SK-N-SH treated with all-trans-retinoic acid at 6 μM for 48 hours (cell line): Measurements from ENCODE around the gene PPP2R2C.

Experiments used
- BACH2 ChIP-seq: fragments of 250-450 bp; sonication (Bioruptor Pico); IDR thresholded peaks from 2 replicates; pipeline ENCODE4 v1.9.0; 2021; ENCODE audit warnings: mild to moderate bottlenecking, borderline replicate concordance
- ESRRG ChIP-seq: fragments of 250-450 bp; sonication (Bioruptor Pico); IDR thresholded peaks from 2 replicates; pipeline ENCODE4 v1.6.1; 2021; ENCODE audit warnings: mild to moderate bottlenecking
- OSR1 ChIP-seq: fragments of 250-450 bp; sonication (Bioruptor Pico); IDR thresholded peaks from 2 replicates; pipeline ENCODE4 v1.8.0; 2022; ENCODE audit warnings: moderate library complexity, mild to moderate bottlenecking, inconsistent platforms
- TOX ChIP-seq: fragments of 250-450 bp; sonication (Bioruptor Pico); IDR thresholded peaks from 2 replicates; pipeline ENCODE4 v1.8.0; 2021; ENCODE audit warnings: mild to moderate bottlenecking, moderate library complexity, borderline replicate concordance
- ZC3H10 ChIP-seq: fragments of 250-450 bp; sonication (Bioruptor Pico); IDR thresholded peaks from 2 replicates; pipeline ENCODE4 v1.5.1; 2021; ENCODE audit warnings: mild to moderate bottlenecking, moderate library complexity
- ZFP3 ChIP-seq: fragments of 250-450 bp; sonication (Bioruptor Pico); IDR thresholded peaks from 2 replicates; pipeline ENCODE4 v1.5.0; 2020; ENCODE audit warnings: mild to moderate bottlenecking, moderate library complexity
- ZNF565 ChIP-seq: fragments of 450-650 bp; formaldehyde crosslinking; conservative IDR thresholded peaks from 2 replicates; pipeline ENCODE4 v1.5.0; 2020; ENCODE audit warnings: low read depth, mild to moderate bottlenecking, moderate library complexity

DNA sequence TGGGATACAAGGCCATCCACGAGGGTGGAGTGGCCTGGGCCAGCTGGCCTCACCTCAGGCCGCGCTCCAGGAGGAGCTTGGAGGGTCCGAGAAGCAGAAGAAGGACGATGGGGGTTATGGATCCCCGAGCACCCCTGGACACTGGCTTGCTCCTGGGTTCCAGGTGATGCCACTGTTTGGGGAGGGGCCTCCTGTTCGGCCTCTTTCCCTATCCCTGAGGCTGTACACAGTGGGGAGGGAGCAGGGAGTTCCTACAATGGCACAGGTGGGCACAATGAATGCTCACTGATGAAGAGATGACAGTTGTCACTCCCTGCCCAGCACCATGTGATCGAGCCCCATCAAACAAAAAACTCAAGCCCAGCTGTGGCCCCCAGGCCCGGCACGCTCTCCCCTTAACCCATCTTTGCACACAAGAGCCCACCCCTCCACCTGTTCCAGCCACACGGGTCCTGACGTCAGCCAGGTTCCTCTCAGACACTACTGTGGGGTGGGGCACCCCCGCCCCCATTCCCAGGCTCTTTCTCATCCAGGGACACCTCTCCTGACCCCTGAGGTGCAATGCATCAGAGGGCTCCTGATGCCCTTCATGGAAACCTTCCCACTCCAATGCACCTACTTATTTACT, 132.5 kb downstream of the PPP2R2C start:
- TF ChIP-seq TOX (CRISPR knock-in tag) = no peak
- no peak for TF ChIP-seq BACH2 (CRISPR knock-in tag)
- no peak for TF ChIP-seq ZFP3 (CRISPR knock-in tag)
- TF ChIP-seq ZNF565 (CRISPR knock-in tag) = no peak
- TF ChIP-seq OSR1 (CRISPR knock-in tag) = no peak
- no peak for TF ChIP-seq ESRRG (CRISPR knock-in tag)
- no peak for TF ChIP-seq ZC3H10 (CRISPR knock-in tag)
